ENCODE results near the gene CALCOCO1.

CALCOCO1 gene

DNA sequence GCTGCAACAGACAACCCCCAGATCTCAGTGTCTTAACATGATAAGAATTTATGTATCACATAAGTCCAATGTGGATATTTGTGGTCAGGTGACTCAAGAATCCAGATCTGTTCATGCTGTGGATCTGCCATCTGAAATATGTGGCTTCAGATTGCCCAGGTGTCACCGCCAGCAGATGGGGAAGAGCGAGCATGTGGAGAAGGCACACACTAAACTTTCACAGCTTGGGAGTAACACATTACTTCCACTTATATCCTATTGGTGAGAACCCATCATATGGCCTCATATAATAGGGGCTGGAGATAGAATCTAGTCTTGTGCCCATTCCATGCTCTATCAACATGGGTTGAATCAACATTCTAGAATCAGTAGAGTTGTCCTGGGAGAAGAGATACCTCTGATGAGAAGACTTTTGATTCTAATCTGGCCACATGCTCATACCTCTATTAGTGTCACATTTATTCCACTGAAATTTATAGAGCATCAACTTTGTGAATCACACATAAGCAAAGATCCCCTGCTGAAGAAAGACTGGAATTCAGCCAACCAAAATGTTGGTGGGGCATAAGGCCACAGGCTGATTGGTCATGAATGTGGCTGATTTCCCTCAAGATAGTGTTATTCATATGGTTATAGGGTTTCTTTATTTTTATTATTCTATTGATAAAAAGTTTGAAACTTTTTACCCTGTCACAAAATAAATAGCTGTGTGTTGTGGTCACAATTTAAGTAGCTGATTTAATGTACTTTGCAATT lies 6.0 kb upstream of the CALCOCO1 start:
- Histone ChIP-seq H4K20me1 (ENCODE audit: low read depth, low read length) (no peaks in the 10 kb centered on the region), H3F3A (ENCODE audit: insufficient read depth) (no peaks in the 10 kb centered on the region), H3K4me3 (ENCODE audit: insufficient read depth, low read length, poor library complexity, severe bottlenecking) (no peak overlapping the region), H3K27me3 (ENCODE audit: low read length) (no peaks in the 10 kb centered on the region), H3K9me3 (ENCODE audit: insufficient read depth, low read length) (no peaks in the 10 kb centered on the region), H3K4me2 (ENCODE audit: low read depth, low read length, poor library complexity, severe bottlenecking) (no peak overlapping the region), H3K9me2 (replicated peaks; ENCODE audit: insufficient read depth, low read length) (no peaks in the 10 kb centered on the region), H3K9ac (ENCODE audit: low read length) (no peak overlapping the region), H2AFZ (ENCODE audit: low read depth, low read length, severe bottlenecking) (no peak overlapping the region), H3K27ac (ENCODE audit: low read depth, low read length) (no peak overlapping the region), H3K36me3 (ENCODE audit: low read length) (no peaks in the 10 kb centered on the region), H3K79me2 (ENCODE audit: insufficient read depth, low read length) (no peaks in the 10 kb centered on the region)
- TF ChIP-seq, protein P1, sequence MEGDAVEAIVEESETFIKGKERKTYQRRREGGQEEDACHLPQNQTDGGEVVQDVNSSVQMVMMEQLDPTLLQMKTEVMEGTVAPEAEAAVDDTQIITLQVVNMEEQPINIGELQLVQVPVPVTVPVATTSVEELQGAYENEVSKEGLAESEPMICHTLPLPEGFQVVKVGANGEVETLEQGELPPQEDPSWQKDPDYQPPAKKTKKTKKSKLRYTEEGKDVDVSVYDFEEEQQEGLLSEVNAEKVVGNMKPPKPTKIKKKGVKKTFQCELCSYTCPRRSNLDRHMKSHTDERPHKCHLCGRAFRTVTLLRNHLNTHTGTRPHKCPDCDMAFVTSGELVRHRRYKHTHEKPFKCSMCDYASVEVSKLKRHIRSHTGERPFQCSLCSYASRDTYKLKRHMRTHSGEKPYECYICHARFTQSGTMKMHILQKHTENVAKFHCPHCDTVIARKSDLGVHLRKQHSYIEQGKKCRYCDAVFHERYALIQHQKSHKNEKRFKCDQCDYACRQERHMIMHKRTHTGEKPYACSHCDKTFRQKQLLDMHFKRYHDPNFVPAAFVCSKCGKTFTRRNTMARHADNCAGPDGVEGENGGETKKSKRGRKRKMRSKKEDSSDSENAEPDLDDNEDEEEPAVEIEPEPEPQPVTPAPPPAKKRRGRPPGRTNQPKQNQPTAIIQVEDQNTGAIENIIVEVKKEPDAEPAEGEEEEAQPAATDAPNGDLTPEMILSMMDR (IDR thresholded peaks at IDR 0.05; ENCODE audit: insufficient read depth, low read length, poor library complexity, severe bottlenecking), result no peak
- no peak for TF ChIP-seq EZH2phosphoT487 (conservative IDR thresholded peaks at IDR 0.05; ENCODE audit: low read length)

DNA sequence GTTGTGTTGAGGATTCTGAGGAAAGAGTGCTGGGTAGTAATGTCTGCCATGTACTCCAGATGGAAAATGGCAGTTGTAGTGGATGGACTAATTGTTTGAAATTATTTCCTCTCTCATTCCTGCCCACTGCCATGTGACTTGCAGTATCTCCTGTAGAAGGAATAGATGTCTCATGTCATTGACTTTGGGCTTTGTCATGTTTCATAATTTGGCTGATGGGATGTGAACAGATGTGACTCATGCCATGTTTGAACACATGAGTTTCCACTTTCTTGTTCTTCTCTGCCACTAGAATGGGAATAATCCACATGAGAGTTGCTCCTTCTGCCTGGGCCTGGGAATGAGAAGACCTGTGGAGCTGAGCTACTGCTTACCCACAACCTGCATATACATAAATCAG lies 2.4 kb upstream of the CALCOCO1 start:
- TF ChIP-seq, protein P1 (IDR thresholded peaks at IDR 0.05; ENCODE audit: insufficient read depth, low read length, poor library complexity, severe bottlenecking), result no peak
- no peak for TF ChIP-seq EZH2phosphoT487 (conservative IDR thresholded peaks at IDR 0.05; ENCODE audit: low read length)
- Histone ChIP-seq H3K9me2 (replicated peaks; ENCODE audit: insufficient read depth, low read length) (no peaks in the 10 kb centered on the region), H3K4me2 (ENCODE audit: low read depth, low read length, poor library complexity, severe bottlenecking) (no peak overlapping the region), H2AFZ (ENCODE audit: low read depth, low read length, severe bottlenecking) (no peak overlapping the region), H3F3A (ENCODE audit: insufficient read depth) (no peaks in the 10 kb centered on the region), H3K4me3 (ENCODE audit: insufficient read depth, low read length, poor library complexity, severe bottlenecking) (no peak overlapping the region), H3K9ac (ENCODE audit: low read length) (no peak overlapping the region), H3K27ac (ENCODE audit: low read depth, low read length) (no peak overlapping the region), H3K79me2 (ENCODE audit: insufficient read depth, low read length) (no peaks in the 10 kb centered on the region), H3K9me3 (ENCODE audit: insufficient read depth, low read length) (no peaks in the 10 kb centered on the region), H3K36me3 (ENCODE audit: low read length) (no peaks in the 10 kb centered on the region), H3K27me3 (ENCODE audit: low read length) (no peaks in the 10 kb centered on the region), H4K20me1 (ENCODE audit: low read depth, low read length) (no peaks in the 10 kb centered on the region)

DNA sequence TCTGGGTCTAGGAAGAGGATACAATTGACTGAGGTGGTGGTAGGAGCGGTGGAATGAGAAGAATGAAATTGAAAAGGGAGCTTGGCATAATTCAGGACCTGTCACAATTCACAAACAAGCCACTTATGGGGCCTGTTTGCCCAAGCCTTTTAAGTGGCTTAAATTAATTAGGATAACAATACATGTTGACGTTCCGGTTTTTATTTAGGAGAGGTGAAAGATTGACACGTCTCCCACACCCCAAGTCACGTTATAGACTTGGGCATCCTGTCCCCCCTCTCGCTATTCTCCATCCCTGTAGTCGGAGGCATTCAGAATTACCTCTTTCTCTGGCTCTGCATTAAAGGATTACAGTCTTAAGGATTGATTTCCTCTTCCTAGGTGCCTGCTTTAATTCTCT lies 954 bp upstream of the CALCOCO1 start:
- peak overlapping the region; percentile 52 for H3K4me3 ChIP-seq (ENCODE audit: insufficient read depth, low read length, poor library complexity, severe bottlenecking)
- no peak overlapping the region for H3K27ac ChIP-seq (ENCODE audit: low read depth, low read length)

More for the DNA sequence above, 954 bp upstream of the CALCOCO1 start:
- Histone ChIP-seq H3K36me3 (ENCODE audit: low read length) (no peaks in the 10 kb centered on the region), H3K27me3 (ENCODE audit: low read length) (no peaks in the 10 kb centered on the region), H3K4me2 (ENCODE audit: low read depth, low read length, poor library complexity, severe bottlenecking) (peak overlapping the region; percentile 81), H3K9me2 (replicated peaks; ENCODE audit: insufficient read depth, low read length) (no peaks in the 10 kb centered on the region), H3F3A (ENCODE audit: insufficient read depth) (no peaks in the 10 kb centered on the region), H3K9ac (ENCODE audit: low read length) (peak overlapping the region; percentile 48), H3K79me2 (ENCODE audit: insufficient read depth, low read length) (no peaks in the 10 kb centered on the region), H4K20me1 (ENCODE audit: low read depth, low read length) (no peaks in the 10 kb centered on the region), H2AFZ (ENCODE audit: low read depth, low read length, severe bottlenecking) (peak overlapping the region; percentile 95), H3K9me3 (ENCODE audit: insufficient read depth, low read length) (no peaks in the 10 kb centered on the region)
- no peak for TF ChIP-seq EZH2phosphoT487 (conservative IDR thresholded peaks at IDR 0.05; ENCODE audit: low read length)
- TF ChIP-seq, protein P1 (IDR thresholded peaks at IDR 0.05; ENCODE audit: insufficient read depth, low read length, poor library complexity, severe bottlenecking), result no peak
